Measurements from ENCODE around the gene ICA1.
"Not testable (repeated sequence)": the region's sequence is repeated elsewhere in the genome, so short reads cannot be mapped to it uniquely, and the experiment has no call there.

The ICA1 gene

DNA sequence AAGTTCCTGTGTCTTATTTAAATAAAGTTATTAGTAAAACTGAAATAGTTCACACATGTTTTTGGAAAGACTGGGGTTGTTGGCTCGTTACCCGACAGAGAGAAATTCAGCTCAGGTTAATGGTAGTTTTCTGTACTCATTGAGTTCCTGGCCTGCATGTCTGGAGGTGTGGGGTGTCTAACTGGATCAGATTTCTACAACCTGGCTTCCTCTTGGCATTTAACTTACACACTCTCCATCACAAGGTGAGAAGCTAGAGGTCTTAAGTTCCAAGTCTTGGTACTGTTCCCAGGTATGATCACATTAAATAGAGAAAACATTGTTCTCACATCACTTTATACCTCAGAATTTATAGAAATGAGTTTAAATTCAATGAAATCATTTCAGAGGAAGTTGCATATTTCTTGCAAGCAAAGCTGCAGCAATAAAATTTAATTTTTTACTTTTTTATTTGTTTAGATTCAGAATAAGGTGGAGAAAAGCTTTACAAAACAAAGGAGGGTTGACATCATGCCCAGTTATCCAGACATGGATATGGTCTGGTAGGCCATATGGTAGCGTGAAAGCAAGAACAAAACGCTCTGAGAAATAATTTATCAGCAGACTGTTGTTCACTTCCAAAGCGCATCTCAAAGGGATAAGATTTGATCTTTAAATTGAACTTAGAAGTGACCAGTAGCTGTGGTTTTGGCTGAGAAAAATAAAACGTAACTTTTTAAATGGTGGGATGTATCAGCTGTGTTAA lies 172.8 kb downstream of the ICA1 start:
- no peak for DNase-seq

- DNase-seq = no peak
Observed at GRCh38 chr7:8086239-8086638, 175.7 kb downstream of the ICA1 start.

DNA sequence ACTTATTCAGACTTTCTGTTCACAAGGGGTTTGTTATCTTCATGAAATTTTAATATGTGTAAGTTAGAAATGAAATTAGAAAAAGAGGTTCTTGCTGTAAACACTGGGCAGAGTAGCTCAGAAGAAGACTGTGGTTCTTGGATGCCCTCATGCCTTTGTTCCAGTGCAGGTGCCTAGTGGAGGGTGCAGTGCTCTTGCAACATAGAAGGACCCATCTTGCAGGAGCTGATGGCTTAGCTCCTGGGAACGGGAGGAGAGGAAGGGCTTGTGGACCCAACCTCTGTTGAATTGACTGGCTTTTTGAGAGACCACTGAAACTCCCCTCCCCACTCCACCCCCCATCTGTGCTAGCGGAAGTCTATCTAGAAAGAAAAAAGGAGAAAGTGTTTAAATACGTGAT lies 176.5 kb downstream of the ICA1 start:
- DNase-seq = no peak

DNA sequence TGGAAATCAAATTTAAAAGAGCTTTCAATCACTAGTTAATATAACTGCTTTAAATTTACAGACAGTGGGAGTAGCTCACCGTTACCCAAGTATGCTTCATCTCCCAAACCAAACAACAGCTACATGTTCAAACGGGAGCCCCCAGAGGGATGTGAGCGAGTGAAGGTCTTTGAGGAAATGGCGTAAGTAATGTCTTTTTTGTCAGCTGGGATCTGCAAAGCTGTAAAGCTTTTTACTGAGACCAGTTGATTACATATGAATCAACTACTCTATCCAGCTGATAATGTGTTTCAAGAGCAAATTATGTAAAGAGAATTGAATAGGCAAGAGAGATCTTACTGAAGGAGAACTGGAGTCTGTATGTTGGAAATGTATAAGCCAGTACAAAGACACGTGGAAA lies 177.1 kb downstream of the ICA1 start:
- no peak for DNase-seq

GRCh38 chr7:8082762-8083161 lies 179.2 kb downstream of the ICA1 start:
- DNase-seq = no peak

- DNase-seq = no peak
Observed at GRCh38 chr7:8078418-8078817, 183.5 kb downstream of the ICA1 start.

- DNase-seq = no peak
Observed at GRCh38 chr7:8070451-8071180, 191.4 kb downstream of the ICA1 start.

GRCh38 chr7:8068892-8069686 lies 192.9 kb downstream of the ICA1 start:
- DNase-seq = peak; percentile 8

DNA sequence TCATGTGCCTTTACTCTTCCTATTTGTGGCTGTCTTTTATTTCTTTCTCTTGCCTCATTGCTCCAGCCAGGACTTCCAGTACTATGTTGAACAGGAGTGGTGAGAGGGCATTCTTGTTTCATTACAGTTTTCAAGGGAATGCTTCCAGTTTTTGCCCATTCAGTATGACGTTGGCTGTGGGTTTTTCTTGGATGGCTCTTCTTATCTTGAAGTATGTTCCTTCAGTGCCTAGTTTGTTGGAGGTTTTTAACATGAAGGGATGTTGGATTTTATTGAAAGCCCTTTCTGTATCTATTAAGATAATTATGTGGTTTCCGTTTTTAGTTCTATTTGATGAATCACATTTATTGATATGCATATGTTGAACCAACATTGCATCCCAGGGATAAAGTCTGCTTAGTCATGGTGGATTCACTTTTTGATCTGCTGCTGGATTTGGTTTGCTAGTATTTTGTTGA lies 196.6 kb downstream of the ICA1 start:
- DNase-seq = no peak

GRCh38 chr7:8064828-8065227 lies 197.1 kb downstream of the ICA1 start:
- DNase-seq = no peak

GRCh38 chr7:8063706-8064297 lies 198.2 kb downstream of the ICA1 start:
- no peak for DNase-seq

DNA sequence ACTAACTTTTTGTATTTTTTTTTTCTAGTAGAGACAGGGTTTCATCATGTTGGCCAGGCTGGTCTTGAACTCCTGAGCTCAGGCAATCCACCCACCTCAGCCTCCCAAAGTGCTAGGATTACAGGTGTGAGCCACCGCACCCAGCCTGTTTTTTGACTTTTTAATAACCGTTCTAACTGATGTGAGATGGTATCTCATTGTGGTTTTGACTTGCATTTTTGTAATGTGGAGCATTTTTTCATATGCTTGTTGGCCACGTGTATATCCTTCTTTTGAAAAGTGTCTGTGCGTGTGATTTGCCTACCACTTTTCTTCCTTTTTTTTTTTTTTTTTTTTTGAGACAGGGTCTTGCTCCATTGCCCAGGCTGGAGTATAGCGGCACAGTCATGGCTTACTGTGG lies 198.7 kb downstream of the ICA1 start:
- not testable (repeated sequence) for DNase-seq

All from NCI-H510A treated with DMSO at 0.1 percent for 48 hours (cell line).